Caki2 (cell line): ENCODE measurements around the gene UBE2H. TPM values are rescaled to one million over a fixed set of nuclear protein-coding genes. Genes with fewer than 3 reads are reported as not detected.
"Not testable (repeated sequence)": the region's sequence is repeated elsewhere in the genome, so short reads cannot be mapped to it uniquely, and the experiment has no call there.

Experiments
- DNase-seq: peaks from one replicate; pipeline ENCODE4 v3.0.0-alpha.2; 2015; ENCODE audit warnings: low read depth
- in situ Hi-C: cut with HindIII; loops from 2 replicates; pipeline ENCODE4 v1.10.0; 2016; ENCODE audit warnings: low sequenced_read_pairs, low pct_unique_long_range_greater_than_20kb, mixed read lengths
- total RNA-seq: library from RNA; depleted of rRNA; stranded (reverse); fragments of >200 nt; shearing (Covaris generic); gene quantifications from 2 replicates; pipeline ENCODE4 v1.2.3, GENCODE V29; 2014; ENCODE audit warnings: low replicate concordance

The UBE2H gene
- total RNA-seq, 1 experiment from 2014 or later, result 84.8 TPM

- in situ Hi-C loops, result no loop called here
- DNase-seq, result no peak
Observed at GRCh38 chr7:129832282-129832681, 120.5 kb downstream of the UBE2H start.

- DNase-seq, result peak; percentile 83
- in situ Hi-C loops, result no loop called here
Observed at GRCh38 chr7:129831424-129832058, 121.2 kb downstream of the UBE2H start.

GRCh38 chr7:129830949-129831348 is 121.8 kb downstream of the UBE2H start:
- DNase-seq, result no peak
- in situ Hi-C loops, result no loop called here

- peak; percentile 61 for DNase-seq
- in situ Hi-C loops, result no loop called here
Observed at GRCh38 chr7:129829737-129830631, 122.8 kb downstream of the UBE2H start.

GRCh38 chr7:129828989-129829736 is 123.6 kb downstream of the UBE2H start:
- no peak for DNase-seq
- in situ Hi-C loops, result no loop called here

- in situ Hi-C loops, result no loop called here
- no peak for DNase-seq
Observed at GRCh38 chr7:129828078-129828762, 124.5 kb downstream of the UBE2H start.

- no peak for DNase-seq
- in situ Hi-C loops, result no loop called here
Observed at GRCh38 chr7:129827467-129827990, 125.2 kb downstream of the UBE2H start.

GRCh38 chr7:129826895-129827294 is 125.9 kb downstream of the UBE2H start:
- DNase-seq, in situ Hi-C loops: not testable (repeated sequence)

- in situ Hi-C loops, result no loop called here
- DNase-seq, result peak; percentile 95
Observed at GRCh38 chr7:129825209-129825970, 127.4 kb downstream of the UBE2H start.

GRCh38 chr7:129824291-129825208 is 128.2 kb downstream of the UBE2H start:
- peak; percentile 91 for DNase-seq

GRCh38 chr7:129823143-129823542 is 129.6 kb downstream of the UBE2H start:
- DNase-seq, in situ Hi-C loops: not testable (repeated sequence)

More at GRCh38 chr7:129824291-129825208, 128.2 kb downstream of the UBE2H start:
- in situ Hi-C loops, result no loop called here

- DNase-seq, result no peak
- in situ Hi-C loops, result no loop called here
Observed at GRCh38 chr7:129821476-129821875, 131.3 kb downstream of the UBE2H start.

GRCh38 chr7:129816742-129817141 is 136.0 kb downstream of the UBE2H start:
- in situ Hi-C loops, result no loop called here

GRCh38 chr7:129807863-129808262 is 144.9 kb downstream of the UBE2H start:
- in situ Hi-C loops, result no loop called here
- no peak for DNase-seq

More at GRCh38 chr7:129816742-129817141, 136.0 kb downstream of the UBE2H start:
- no peak for DNase-seq

- no peak for DNase-seq
- in situ Hi-C loops, result no loop called here
Observed at GRCh38 chr7:129804890-129805719, 147.7 kb downstream of the UBE2H start.
